Measurements from ENCODE around the gene GNAI2. TPM values are rescaled to one million over a fixed set of nuclear protein-coding genes. Genes with fewer than 3 reads are reported as not detected.

The GNAI2 gene
- total RNA-seq, 4 donors from 2014 or later = 123 to 325 (median 173) TPM

- H3K27me3 ChIP-seq = no peaks in the 10 kb centered on the region
- peaks cover 0 to 42% of the 10 kb centered on the region in 2 donors for H3K4me1 ChIP-seq
- H3K27ac ChIP-seq = peak overlapping the region; percentile 46 to 99
- H3K9me3 ChIP-seq = no peaks in the 10 kb centered on the region
- intact Hi-C loops (cut with DNase I; ENCODE audit: low total_unique reads) = no loop called here
- no peak for DNase-seq
- H3K36me3 ChIP-seq = no peaks in the 10 kb centered on the region
- TF ChIP-seq CTCF (IDR thresholded peaks at IDR 0.05) = no peak
- TF ChIP-seq POLR2A (IDR thresholded peaks at IDR 0.05) = peak in 1 of 2 donors; percentile 8
- no peak overlapping the region for H3K4me3 ChIP-seq
These were observed 12.4 kb downstream of the GNAI2 start for GRCh38 chr3:50248387-50248786.

DNA sequence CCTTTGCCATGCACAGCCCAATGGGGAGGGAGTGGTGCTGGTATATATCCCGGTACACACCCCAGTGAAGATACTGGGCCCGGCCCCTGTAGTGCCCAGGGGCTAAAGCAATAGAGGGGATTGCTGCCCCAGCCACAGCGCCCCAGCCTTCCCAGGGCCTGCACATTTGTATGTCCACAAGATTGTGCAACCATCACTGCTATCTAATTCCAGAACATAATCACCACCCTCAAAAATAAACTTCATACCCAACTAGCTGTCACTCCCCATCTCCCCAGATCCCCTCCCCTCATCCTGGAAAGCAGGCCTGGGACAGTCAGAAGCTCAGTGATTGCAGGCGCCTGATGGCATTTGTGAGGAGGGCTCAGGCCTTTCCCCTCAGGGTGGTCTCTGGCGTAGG is 13.5 kb downstream of the GNAI2 start:
- H3K27me3 ChIP-seq = no peaks in the 10 kb centered on the region
- no peak overlapping the region for H3K4me3 ChIP-seq
- no peak for TF ChIP-seq CTCF (IDR thresholded peaks at IDR 0.05)
- no peak for TF ChIP-seq POLR2A (IDR thresholded peaks at IDR 0.05)
- peaks cover 0 to 34% of the 10 kb centered on the region in 2 donors for H3K4me1 ChIP-seq
- DNase-seq = no peak
- intact Hi-C loops (cut with DNase I; ENCODE audit: low total_unique reads) = no loop called here
- H3K9me3 ChIP-seq = no peaks in the 10 kb centered on the region
- H3K36me3 ChIP-seq = no peaks in the 10 kb centered on the region
- H3K27ac ChIP-seq = peak overlapping the region; percentile 46 to 99

GRCh38 chr3:50250514-50250913 is 14.5 kb downstream of the GNAI2 start:
- H3K4me1 ChIP-seq = peaks cover 0 to 24% of the 10 kb centered on the region in 2 donors
- no peak overlapping the region for H3K4me3 ChIP-seq
- H3K27ac ChIP-seq = peak overlapping the region; percentile 1 to 99
- DNase-seq = no peak
- no peaks in the 10 kb centered on the region for H3K36me3 ChIP-seq
- no peaks in the 10 kb centered on the region for H3K27me3 ChIP-seq
- no peaks in the 10 kb centered on the region for H3K9me3 ChIP-seq
- TF ChIP-seq CTCF (IDR thresholded peaks at IDR 0.05) (no peak), POLR2A (IDR thresholded peaks at IDR 0.05) (no peak)
- intact Hi-C loops (cut with DNase I; ENCODE audit: low total_unique reads) = no loop called here

GRCh38 chr3:50251220-50251619 is 15.2 kb downstream of the GNAI2 start:
- Histone ChIP-seq H3K27me3 (no peaks in the 10 kb centered on the region), H3K27ac (peak overlapping the region; percentile 17 to 99), H3K4me1 (peaks cover 0 to 17% of the 10 kb centered on the region in 2 donors), H3K9me3 (no peaks in the 10 kb centered on the region), H3K36me3 (no peaks in the 10 kb centered on the region), H3K4me3 (no peak overlapping the region)
- TF ChIP-seq POLR2A (IDR thresholded peaks at IDR 0.05) = no peak
- TF ChIP-seq CTCF (IDR thresholded peaks at IDR 0.05) = no peak
- DNase-seq = no peak
- intact Hi-C loops (cut with DNase I; ENCODE audit: low total_unique reads) = no loop called here

DNA sequence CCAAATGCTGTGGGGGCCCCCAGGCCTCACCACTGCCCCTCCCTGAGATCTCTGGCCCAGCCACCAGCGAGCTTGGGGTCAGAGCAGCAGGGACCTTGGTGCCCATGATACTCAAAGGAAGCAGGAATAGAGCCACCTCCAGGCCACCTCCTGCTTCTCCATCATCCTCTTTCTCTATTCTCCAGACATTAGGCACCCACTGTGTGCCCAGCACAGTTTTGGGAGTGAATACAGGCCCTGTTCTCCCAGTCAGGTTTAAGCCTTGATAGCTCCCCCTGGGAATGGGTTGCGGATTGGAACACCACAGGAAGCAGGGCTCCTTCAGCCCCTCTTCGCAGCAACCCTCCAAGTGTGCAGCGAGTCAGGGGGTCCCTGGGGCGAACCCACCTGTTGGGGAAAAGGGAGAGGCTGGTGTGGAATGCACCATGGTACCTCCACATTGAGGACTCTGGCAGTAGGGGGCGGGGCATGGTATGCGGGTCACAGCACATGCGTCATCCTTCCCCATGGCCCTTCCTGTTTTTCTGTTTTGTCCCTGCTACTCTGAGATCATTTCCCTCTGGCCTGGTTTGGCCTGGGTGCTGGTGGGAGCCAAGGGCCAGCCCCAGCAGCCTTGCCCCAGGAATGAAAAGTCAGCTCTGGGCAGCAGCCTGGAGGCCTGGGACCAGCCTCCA is 18.7 kb downstream of the GNAI2 start:
- DNase-seq = peak in 1 of 2 donors; percentile 74
- intact Hi-C loops (cut with DNase I; ENCODE audit: low total_unique reads) = no loop called here
- no peaks in the 10 kb centered on the region for H3K27me3 ChIP-seq
- peak in 1 of 2 donors; percentile 72 for TF ChIP-seq POLR2A (IDR thresholded peaks at IDR 0.05)
- no peak for TF ChIP-seq CTCF (IDR thresholded peaks at IDR 0.05)
- H3K4me3 ChIP-seq = no peak overlapping the region
- H3K4me1 ChIP-seq = peaks cover 0 to 9% of the 10 kb centered on the region in 2 donors
- H3K27ac ChIP-seq = peak overlapping the region; percentile 68 to 99
- H3K36me3 ChIP-seq = no peaks in the 10 kb centered on the region
- no peaks in the 10 kb centered on the region for H3K9me3 ChIP-seq
